ENCODE measurements around the gene CCDC188.

DNA sequence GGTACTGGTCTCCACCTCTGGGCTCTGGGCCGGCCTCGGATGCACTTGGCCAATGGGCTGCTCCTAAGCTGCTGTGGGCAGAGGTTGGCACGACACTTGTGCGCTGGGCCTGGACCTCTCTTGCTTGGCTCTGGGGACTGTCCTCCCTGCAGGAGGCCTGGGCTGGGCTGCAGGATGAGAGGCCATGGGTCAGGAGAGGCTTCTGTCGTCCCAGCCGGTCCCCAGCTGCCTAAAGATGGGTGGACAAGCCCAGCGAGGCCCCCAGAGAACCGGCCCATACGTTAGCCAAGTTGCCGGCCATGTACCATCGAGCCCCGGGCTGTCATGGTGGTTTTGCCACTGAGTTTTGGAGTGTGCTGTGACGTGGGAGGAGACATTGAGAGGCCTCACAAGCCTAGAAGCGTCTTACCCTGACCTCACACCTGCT lies 1.6 kb upstream of the CCDC188 start:
- TF ChIP-seq, protein P1, sequence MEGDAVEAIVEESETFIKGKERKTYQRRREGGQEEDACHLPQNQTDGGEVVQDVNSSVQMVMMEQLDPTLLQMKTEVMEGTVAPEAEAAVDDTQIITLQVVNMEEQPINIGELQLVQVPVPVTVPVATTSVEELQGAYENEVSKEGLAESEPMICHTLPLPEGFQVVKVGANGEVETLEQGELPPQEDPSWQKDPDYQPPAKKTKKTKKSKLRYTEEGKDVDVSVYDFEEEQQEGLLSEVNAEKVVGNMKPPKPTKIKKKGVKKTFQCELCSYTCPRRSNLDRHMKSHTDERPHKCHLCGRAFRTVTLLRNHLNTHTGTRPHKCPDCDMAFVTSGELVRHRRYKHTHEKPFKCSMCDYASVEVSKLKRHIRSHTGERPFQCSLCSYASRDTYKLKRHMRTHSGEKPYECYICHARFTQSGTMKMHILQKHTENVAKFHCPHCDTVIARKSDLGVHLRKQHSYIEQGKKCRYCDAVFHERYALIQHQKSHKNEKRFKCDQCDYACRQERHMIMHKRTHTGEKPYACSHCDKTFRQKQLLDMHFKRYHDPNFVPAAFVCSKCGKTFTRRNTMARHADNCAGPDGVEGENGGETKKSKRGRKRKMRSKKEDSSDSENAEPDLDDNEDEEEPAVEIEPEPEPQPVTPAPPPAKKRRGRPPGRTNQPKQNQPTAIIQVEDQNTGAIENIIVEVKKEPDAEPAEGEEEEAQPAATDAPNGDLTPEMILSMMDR (conservative IDR thresholded peaks at IDR 0.05; ENCODE audit: low read depth, low read length): no peak
- TF ChIP-seq EZH2 (IDR thresholded peaks at IDR 0.05; ENCODE audit: borderline replicate concordance, low read depth, low read length, poor library complexity, severe bottlenecking): no peak

All from A673 (cell line).